Coronary artery (tissue), 2 donors: ENCODE results near the gene PHF2.
A peak's percentile ranks its signal among the peaks of the same experiment; 100 is the strongest.

Source experiments
- DNase-seq: peaks from one replicate; pipeline ENCODE4 v3.0.0-alpha.2; 2017; ENCODE audit warnings: low spot score
- H3K27ac ChIP-seq, 2 donors: fragments of 200-600 bp; sonication (generic); one replicate each; pipeline ENCODE4 v1.5.1; 2016 to 2019
- H3K4me3 ChIP-seq: fragments of 200-600 bp; sonication (generic); 2 replicates; pipeline ENCODE4 v1.5.1; 2016; ENCODE audit warnings: mild to moderate bottlenecking, moderate library complexity
- TF ChIP-seq, protein P1 (sequence below): fragments of 200-600 bp; sonication (generic); IDR thresholded peaks from one replicate; pipeline ENCODE4 v1.5.1; 2019; ENCODE audit warnings: antibody characterized with exemption

Gene PHF2

DNA sequence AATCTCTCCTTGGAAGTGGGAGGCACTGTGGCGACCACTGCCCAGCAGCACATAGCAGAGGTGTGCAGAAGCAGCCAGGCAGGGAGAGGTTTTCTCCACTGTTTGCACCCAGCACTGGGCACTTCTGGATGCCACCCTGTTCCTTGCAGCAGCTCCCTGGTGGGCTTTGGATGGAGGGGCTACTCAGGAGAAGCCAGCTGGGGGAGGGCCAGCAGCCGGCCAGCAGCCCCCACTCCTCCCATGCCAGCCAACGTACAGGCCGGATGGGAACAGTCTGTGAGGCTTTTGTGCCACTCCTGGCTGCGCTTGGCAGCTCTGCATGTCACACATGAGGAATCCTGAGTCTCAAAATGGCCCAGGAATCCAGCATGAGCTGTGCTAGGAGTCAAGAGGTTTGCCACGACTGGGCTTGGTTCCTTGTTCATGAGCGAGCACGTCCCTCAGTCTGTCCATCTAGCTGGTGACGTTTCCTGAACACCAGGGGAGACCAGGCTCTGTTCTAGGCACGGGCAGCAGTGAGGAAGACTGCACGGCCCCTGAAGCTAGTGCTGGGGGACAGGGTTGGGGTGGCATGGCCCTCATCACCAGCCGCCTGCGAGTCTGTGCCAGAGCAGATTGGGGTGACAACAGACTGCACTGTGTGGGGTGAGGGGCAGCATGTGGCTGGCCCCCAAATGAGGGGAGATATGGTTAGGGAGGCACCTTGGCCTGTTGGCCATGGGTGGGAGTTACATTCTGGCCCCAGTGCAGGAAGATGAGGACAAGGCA lies 10.1 kb downstream of the PHF2 start:
- TF ChIP-seq, protein P1, sequence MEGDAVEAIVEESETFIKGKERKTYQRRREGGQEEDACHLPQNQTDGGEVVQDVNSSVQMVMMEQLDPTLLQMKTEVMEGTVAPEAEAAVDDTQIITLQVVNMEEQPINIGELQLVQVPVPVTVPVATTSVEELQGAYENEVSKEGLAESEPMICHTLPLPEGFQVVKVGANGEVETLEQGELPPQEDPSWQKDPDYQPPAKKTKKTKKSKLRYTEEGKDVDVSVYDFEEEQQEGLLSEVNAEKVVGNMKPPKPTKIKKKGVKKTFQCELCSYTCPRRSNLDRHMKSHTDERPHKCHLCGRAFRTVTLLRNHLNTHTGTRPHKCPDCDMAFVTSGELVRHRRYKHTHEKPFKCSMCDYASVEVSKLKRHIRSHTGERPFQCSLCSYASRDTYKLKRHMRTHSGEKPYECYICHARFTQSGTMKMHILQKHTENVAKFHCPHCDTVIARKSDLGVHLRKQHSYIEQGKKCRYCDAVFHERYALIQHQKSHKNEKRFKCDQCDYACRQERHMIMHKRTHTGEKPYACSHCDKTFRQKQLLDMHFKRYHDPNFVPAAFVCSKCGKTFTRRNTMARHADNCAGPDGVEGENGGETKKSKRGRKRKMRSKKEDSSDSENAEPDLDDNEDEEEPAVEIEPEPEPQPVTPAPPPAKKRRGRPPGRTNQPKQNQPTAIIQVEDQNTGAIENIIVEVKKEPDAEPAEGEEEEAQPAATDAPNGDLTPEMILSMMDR = no peak

GRCh38 chr9:93587284-93587650 lies 10.9 kb downstream of the PHF2 start:
- no peak overlapping the region for H3K27ac ChIP-seq
- peak; percentile 67 for DNase-seq
- TF ChIP-seq, protein P1 = no peak
- H3K4me3 ChIP-seq = no peak overlapping the region

More for the DNA sequence above, 10.1 kb downstream of the PHF2 start:
- Histone ChIP-seq H3K4me3 (no peak overlapping the region), H3K27ac (no peak overlapping the region)
- peak; percentile 56 for DNase-seq

GRCh38 chr9:93587651-93588347 lies 11.4 kb downstream of the PHF2 start:
- peak; percentile 55 for DNase-seq
- TF ChIP-seq, protein P1 = no peak
- Histone ChIP-seq H3K27ac (no peak overlapping the region), H3K4me3 (no peak overlapping the region)

- no peak overlapping the region for H3K27ac ChIP-seq
- peak; percentile 40 for DNase-seq
- TF ChIP-seq, protein P1 = no peak
- H3K4me3 ChIP-seq = no peak overlapping the region
These were observed 12.5 kb downstream of the PHF2 start for GRCh38 chr9:93588641-93589609.

GRCh38 chr9:93589688-93590087 lies 13.3 kb downstream of the PHF2 start:
- Histone ChIP-seq H3K27ac (no peak overlapping the region), H3K4me3 (no peak overlapping the region)
- peak; percentile 66 for DNase-seq
- TF ChIP-seq, protein P1 = no peak

- Histone ChIP-seq H3K4me3 (no peak overlapping the region), H3K27ac (no peak overlapping the region)
- TF ChIP-seq, protein P1 = no peak
- DNase-seq = peak; percentile 50
These were observed 14.3 kb downstream of the PHF2 start for GRCh38 chr9:93590609-93591234.
